MCF 10A (cell line): ENCODE data around the gene MOB2. TPM values are rescaled to one million over a fixed set of nuclear protein-coding genes. Genes with fewer than 3 reads are reported as not detected.
A peak's percentile ranks its signal among the peaks of the same experiment; 100 is the strongest.

Experiments
- BruUV-seq: library from RNA; stranded (reverse); fragments of 400-500 nt; replicated peaks from 2 replicates; lab custom pipeline; 2021; lab: Mats Ljungman, UMichigan
- CTCF ChIA-PET: fragments of 300-600 bp; sonication (Branson Sonifier 250); formaldehyde crosslinking; extraction: SDS; loops from one replicate; lab custom pipeline; 2021; ENCODE audit warnings: antibody characterized with exemption, inconsistent platforms; lab: Yijun Ruan, JAX
- POLR2A ChIA-PET: fragments of 300-600, 350-650 bp; sonication (Branson Sonifier 250); formaldehyde crosslinking; extraction: SDS; loops from one replicate; lab custom pipeline; 2020; ENCODE audit warnings: antibody characterized with exemption, inconsistent platforms; lab: Yijun Ruan, JAX
- DNase-seq: peaks from one replicate; pipeline ENCODE4 v3.0.0-alpha.2; 2018; ENCODE audit not compliant: unreplicated experiment
- H3K27ac Mint-ChIP-seq: one replicate; pipeline ENCODE4 v1.8.0; 2022; ENCODE audit warnings: mild to moderate bottlenecking, low read depth, mixed read lengths; ENCODE audit not compliant: unreplicated experiment
- H3K27me3 Mint-ChIP-seq: one replicate; pipeline ENCODE4 v1.8.0; 2022; ENCODE audit warnings: mixed read lengths; ENCODE audit not compliant: insufficient read depth, unreplicated experiment
- H3K36me3 Mint-ChIP-seq: one replicate; pipeline ENCODE4 v1.8.0; 2022; ENCODE audit warnings: mild to moderate bottlenecking, moderate library complexity, mixed read lengths; ENCODE audit not compliant: insufficient read depth, unreplicated experiment
- H3K4me1 Mint-ChIP-seq: one replicate; pipeline ENCODE4 v1.8.0; 2022; ENCODE audit warnings: mixed read lengths; ENCODE audit not compliant: insufficient read depth, unreplicated experiment
- H3K4me3 Mint-ChIP-seq: one replicate; pipeline ENCODE4 v1.8.0; 2022; ENCODE audit warnings: mild to moderate bottlenecking, moderate library complexity, mixed read lengths; ENCODE audit not compliant: unreplicated experiment
- H3K9me3 Mint-ChIP-seq: one replicate; pipeline ENCODE4 v1.8.0; 2022; ENCODE audit warnings: mixed read lengths; ENCODE audit not compliant: unreplicated experiment
- CTCF ChIP-seq: fragments of 200-600 bp; IDR thresholded peaks from one replicate; pipeline ENCODE4 v1.8.0; 2022; ENCODE audit warnings: antibody characterized with exemption, mild to moderate bottlenecking; ENCODE audit not compliant: unreplicated experiment
- intact Hi-C: fragments of 100-400 bp; cut with micrococcal nuclease; formaldehyde crosslinking; loops from 2 replicates; pipeline ENCODE4 v1.14.1; 2022
- total RNA-seq: library from RNA; stranded (reverse); gene quantifications from 2 replicates; pipeline ENCODE4 v1.2.3, GENCODE V29; 2022

The MOB2 gene
- total RNA-seq, 1 experiment from 2014 or later, result 20.2 TPM

DNA sequence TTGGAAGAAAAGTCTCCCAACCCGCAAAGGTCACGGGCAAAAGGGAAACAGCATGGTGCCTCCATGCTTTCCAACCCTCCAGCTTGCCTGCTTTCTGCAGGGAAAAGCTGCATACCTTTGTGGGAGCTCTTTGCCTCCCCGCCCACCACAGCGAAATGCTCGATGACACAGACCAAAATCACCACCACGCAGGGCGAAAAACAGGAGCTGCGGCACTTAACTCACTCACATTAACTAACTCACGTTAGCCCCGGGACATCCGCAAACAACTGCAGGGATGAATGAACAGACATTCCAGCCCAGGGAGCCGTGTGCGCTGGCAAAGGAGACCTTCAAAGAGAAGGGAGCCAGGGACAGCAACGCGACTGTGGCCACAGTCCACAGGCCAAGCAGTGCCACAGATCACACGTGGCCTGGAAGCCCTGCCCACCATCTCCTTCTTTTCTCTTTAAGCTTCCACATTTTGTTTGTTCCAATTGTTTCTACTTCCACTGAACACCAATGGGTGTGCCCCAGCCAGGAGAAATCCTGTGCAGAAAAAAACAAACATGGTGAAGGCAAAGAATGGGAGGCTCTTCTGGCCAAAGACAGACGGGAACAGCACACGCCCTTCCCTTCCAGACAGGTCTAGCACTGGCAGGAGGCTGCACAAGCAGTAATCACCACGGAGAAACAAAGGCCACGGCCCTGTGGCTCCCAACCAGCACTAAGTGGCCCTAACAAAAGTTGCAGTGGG lies 46.2 kb upstream of the MOB2 start:
- H3K27ac Mint-ChIP-seq, result peak overlapping the region; percentile 46
- intact Hi-C loops, result loop anchor here (10.0 kb wide), 1 partner anchor 228 kb away; the partner anchor contains the start of gene TOLLIP

DNA sequence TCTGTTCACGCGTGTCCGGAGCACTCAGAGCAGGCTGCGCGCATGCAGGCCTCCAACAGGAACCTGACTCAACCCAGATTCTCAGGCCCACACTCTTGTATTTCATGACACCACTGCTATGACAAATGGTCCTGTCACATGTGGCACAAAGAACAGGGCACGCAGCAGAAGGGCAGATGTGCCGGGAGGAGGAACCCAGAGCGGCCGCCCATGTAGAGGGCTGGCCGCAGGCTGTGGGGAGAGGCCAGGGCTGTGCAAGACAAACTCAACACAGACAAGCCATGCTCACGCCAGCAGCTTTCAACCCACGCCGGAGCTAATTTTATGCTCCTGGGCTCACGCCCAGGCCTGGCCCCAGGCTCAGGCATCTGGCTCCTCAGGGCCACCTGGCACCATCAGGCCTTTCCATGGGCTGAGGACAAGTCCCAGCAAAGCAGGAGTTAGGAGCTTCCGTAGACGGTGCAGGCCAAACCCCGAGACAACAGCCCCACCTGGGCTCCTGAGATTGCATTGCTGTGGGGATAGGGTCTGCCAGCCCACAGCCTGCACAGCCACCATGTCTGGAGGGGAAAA lies 45.5 kb upstream of the MOB2 start:
- ChIA-PET POLR2A (interaction anchor here (0.6 to 1.8 kb wide), 12 partner anchors 9 to 302 kb away, joined by 3 to 10 read pairs (median 3); partner anchors contain the start of gene TOLLIP), CTCF (interaction anchor here (0.5 to 2.5 kb wide), 15 partner anchors 10 to 1329 kb away, joined by 3 to 21 read pairs (median 3); partner anchors contain the start of gene MUC2)
- peaks cover 36% of the 10 kb centered on the region for H3K4me1 Mint-ChIP-seq
- no TSS peak for BruUV-seq
- peaks cover 13% of the 10 kb centered on the region for H3K36me3 Mint-ChIP-seq
- H3K27me3 Mint-ChIP-seq, result no peaks in the 10 kb centered on the region
- TF ChIP-seq CTCF, result no peak
- intact Hi-C loops, result loop anchor here (10.0 kb wide), 1 partner anchor 227 kb away; the partner anchor contains the start of gene TOLLIP
- peak overlapping the region; percentile 23 for H3K4me3 Mint-ChIP-seq
- DNase-seq, result peak; percentile 45
- no peaks in the 10 kb centered on the region for H3K9me3 Mint-ChIP-seq
- peak overlapping the region; percentile 82 for H3K27ac Mint-ChIP-seq

More for the DNA sequence above, 46.2 kb upstream of the MOB2 start:
- no peak for DNase-seq
- BruUV-seq, result no TSS peak
- ChIA-PET CTCF (interaction anchor here (0.6 to 2.5 kb wide), 9 partner anchors 11 to 331 kb away, joined by 3 to 21 read pairs (median 4); no protein-coding TSS in a partner anchor), POLR2A (interaction anchor here (0.7 to 1.8 kb wide), 10 partner anchors 9 to 302 kb away, joined by 3 to 10 read pairs (median 3); partner anchors contain the start of gene TOLLIP)
- Mint-ChIP-seq H3K36me3 (peaks cover 13% of the 10 kb centered on the region), H3K4me1 (peaks cover 36% of the 10 kb centered on the region), H3K4me3 (peak overlapping the region; percentile 10), H3K9me3 (no peaks in the 10 kb centered on the region), H3K27me3 (no peaks in the 10 kb centered on the region)
- TF ChIP-seq CTCF, result no peak

GRCh38 chr11:1531449-1532013 lies 45.0 kb upstream of the MOB2 start:
- H3K27me3 Mint-ChIP-seq, result no peaks in the 10 kb centered on the region
- H3K36me3 Mint-ChIP-seq, result peaks cover 13% of the 10 kb centered on the region

More at GRCh38 chr11:1531449-1532013, 45.0 kb upstream of the MOB2 start:
- Mint-ChIP-seq H3K4me1 (peaks cover 36% of the 10 kb centered on the region), H3K9me3 (no peaks in the 10 kb centered on the region), H3K27ac (peak overlapping the region; percentile 82), H3K4me3 (peak overlapping the region; percentile 23)
- ChIA-PET CTCF (interaction anchor here (0.5 to 2.5 kb wide), 13 partner anchors 16 to 1329 kb away, joined by 3 to 21 read pairs (median 3); partner anchors contain the start of gene MUC2), POLR2A (interaction anchor here (0.6 to 1.8 kb wide), 6 partner anchors 8 to 295 kb away, joined by 3 to 10 read pairs (median 4); partner anchors contain the start of gene TOLLIP)
- BruUV-seq, result no TSS peak
- no peak for DNase-seq
- TF ChIP-seq CTCF, result no peak
- intact Hi-C loops, result loop anchor here (10.0 kb wide), 1 partner anchor 227 kb away; the partner anchor contains the start of gene TOLLIP
